H9 (cell line): ENCODE data around the gene KCTD5. TPM values are rescaled to one million over a fixed set of nuclear protein-coding genes. Genes with fewer than 3 reads are reported as not detected.

Experiments
- DNase-seq: peaks from one replicate; pipeline ENCODE4 v3.0.0-alpha.2; 2017
- H2AFZ ChIP-seq: one replicate; pipeline ENCODE4 v1.6.1; 2013; ENCODE audit warnings: mild to moderate bottlenecking, low read length, control low read depth, moderate library complexity
- H2AK5ac ChIP-seq: 2 replicates; pipeline ENCODE4 v1.6.1; 2013; ENCODE audit warnings: low read length, control low read depth, mixed read lengths; ENCODE audit not compliant: insufficient read length
- H2BK120ac ChIP-seq: one replicate; pipeline ENCODE4 v1.6.1; 2013; ENCODE audit warnings: low read depth, mild to moderate bottlenecking, low read length, control low read depth, inconsistent platforms; ENCODE audit not compliant: poor library complexity, severe bottlenecking
- H2BK12ac ChIP-seq: 2 replicates; pipeline ENCODE4 v1.6.1; 2013; ENCODE audit warnings: low read length, control low read depth, mixed read lengths, low read depth; ENCODE audit not compliant: insufficient read length
- H2BK15ac ChIP-seq: 2 replicates; pipeline ENCODE4 v1.6.1; 2013; ENCODE audit warnings: low read depth, low read length, control low read depth
- H2BK20ac ChIP-seq: one replicate; pipeline ENCODE4 v1.6.1; 2013; ENCODE audit warnings: low read depth, mild to moderate bottlenecking, low read length, control low read depth, inconsistent platforms; ENCODE audit not compliant: poor library complexity, severe bottlenecking
- H2BK5ac ChIP-seq: 2 replicates; pipeline ENCODE4 v1.6.1; 2013; ENCODE audit warnings: low read length, control low read depth, mixed read lengths; ENCODE audit not compliant: insufficient read length
- H3K14ac ChIP-seq: 2 replicates; pipeline ENCODE4 v1.6.1; 2013; ENCODE audit warnings: low read length, control low read depth; ENCODE audit not compliant: insufficient read depth
- H3K18ac ChIP-seq: 2 replicates; pipeline ENCODE4 v1.6.1; 2013; ENCODE audit warnings: low read depth, mild to moderate bottlenecking, mixed read lengths, low read length, control low read depth; ENCODE audit not compliant: insufficient read length
- H3K23ac ChIP-seq: 2 replicates; pipeline ENCODE4 v1.6.1; 2013; ENCODE audit warnings: low read length, control low read depth, mixed read lengths, low read depth; ENCODE audit not compliant: insufficient read length
- H3K23me2 ChIP-seq: 2 replicates; pipeline ENCODE4 v1.6.1; 2013; ENCODE audit warnings: low read depth, mild to moderate bottlenecking, mixed read lengths, low read length, control low read depth; ENCODE audit not compliant: insufficient read length, poor library complexity, severe bottlenecking
- H3K27ac ChIP-seq: 2 replicates; pipeline ENCODE4 v1.5.1; 2013; ENCODE audit warnings: low read length, control low read depth, mixed read lengths, low read depth; ENCODE audit not compliant: insufficient read length
- H3K27me3 ChIP-seq: 2 replicates; pipeline ENCODE4 v1.6.1; 2013; ENCODE audit warnings: low read length, control low read depth, inconsistent platforms; ENCODE audit not compliant: insufficient read depth
- H3K4ac ChIP-seq: 2 replicates; pipeline ENCODE4 v1.6.1; 2013; ENCODE audit warnings: low read depth, mild to moderate bottlenecking, control low read depth, inconsistent platforms, low read length, moderate library complexity
- H3K4me1 ChIP-seq: 2 replicates; pipeline ENCODE4 v1.6.1; 2013; ENCODE audit warnings: low read length, control low read depth, inconsistent platforms; ENCODE audit not compliant: insufficient read depth
- H3K4me2 ChIP-seq: 2 replicates; pipeline ENCODE4 v1.6.1; 2013; ENCODE audit warnings: low read length, control low read depth, mixed read lengths; ENCODE audit not compliant: insufficient read length, insufficient read depth
- H3K56ac ChIP-seq: 2 replicates; pipeline ENCODE4 v1.6.1; 2013; ENCODE audit warnings: low read depth, mild to moderate bottlenecking, mixed read lengths, low read length, control low read depth; ENCODE audit not compliant: insufficient read length
- H3K79me1 ChIP-seq: 2 replicates; pipeline ENCODE4 v1.6.1; 2013; ENCODE audit warnings: low read depth, mild to moderate bottlenecking, moderate library complexity, low read length, control low read depth, inconsistent platforms; ENCODE audit not compliant: insufficient read depth, poor library complexity, severe bottlenecking
- H3K79me2 ChIP-seq: 2 replicates; pipeline ENCODE4 v1.6.1; 2013; ENCODE audit warnings: low read length, control low read depth, inconsistent platforms; ENCODE audit not compliant: insufficient read depth
- H3K9ac ChIP-seq: 2 replicates; pipeline ENCODE4 v1.6.1; 2013; ENCODE audit warnings: low read length, control low read depth, mixed read lengths; ENCODE audit not compliant: insufficient read length; ENCODE audit errors: extremely low read depth
- H3K9me3 ChIP-seq: one replicate; pipeline ENCODE4 v1.6.1; 2013; ENCODE audit warnings: low read depth, low read length, inconsistent platforms; ENCODE audit not compliant: control insufficient read depth
- H3T11ph ChIP-seq: one replicate; pipeline ENCODE4 v1.6.1; 2013; ENCODE audit warnings: mild to moderate bottlenecking, low read length, control low read depth, inconsistent platforms
- H4K20me1 ChIP-seq: one replicate; pipeline ENCODE4 v1.6.1; 2013; ENCODE audit not compliant: control insufficient read depth, insufficient read length, insufficient read depth
- H4K5ac ChIP-seq: 2 replicates; pipeline ENCODE4 v1.6.1; 2013; ENCODE audit warnings: low read depth, mild to moderate bottlenecking, mixed read lengths, low read length, control low read depth; ENCODE audit not compliant: insufficient read length
- H4K8ac ChIP-seq: replicated peaks from 2 replicates; pipeline ENCODE4 v1.6.1; 2013; ENCODE audit warnings: low read length, control low read depth, mixed read lengths, low read depth; ENCODE audit not compliant: insufficient read length
- H4K91ac ChIP-seq: 2 replicates; pipeline ENCODE4 v1.6.1; 2013; ENCODE audit warnings: low read depth, mild to moderate bottlenecking, moderate library complexity, mixed read lengths, low read length, control low read depth; ENCODE audit not compliant: insufficient read length
- H3K27ac Mint-ChIP-seq, 3 experiments: 2 replicates in 2 of 3; 3 replicates in 1 of 3; pipeline ENCODE4 v1.8.0; 2020 to 2021; ENCODE audit warnings: mixed read lengths in 3 of 3, mild to moderate bottlenecking in 1 of 3, moderate library complexity in 1 of 3
- H3K27me3 Mint-ChIP-seq: 2 replicates; pipeline ENCODE4 v1.8.0; 2021; ENCODE audit warnings: low read depth, mild to moderate bottlenecking, moderate library complexity, mixed read lengths
- H3K36me3 Mint-ChIP-seq, 3 experiments: 2 replicates in 2 of 3; 3 replicates in 1 of 3; pipeline ENCODE4 v1.8.0; 2020 to 2021; ENCODE audit warnings: low read depth in 3 of 3, mixed read lengths in 3 of 3; ENCODE audit not compliant: insufficient read depth in 1 of 3
- H3K4me1 Mint-ChIP-seq, 2 experiments: 2 replicates each; pipeline ENCODE4 v1.8.0; 2020; ENCODE audit warnings: mixed read lengths in 2 of 2
- H3K4me3 Mint-ChIP-seq, 2 experiments: 2 replicates in 1 of 2; 3 replicates in 1 of 2; pipeline ENCODE4 v1.8.0; 2020 to 2021; ENCODE audit warnings: mild to moderate bottlenecking in 2 of 2, mixed read lengths in 2 of 2, moderate library complexity in 1 of 2
- H3K9me3 Mint-ChIP-seq, 2 experiments: 2 replicates in 1 of 2; 3 replicates in 1 of 2; pipeline ENCODE4 v1.8.0; 2020; ENCODE audit warnings: mild to moderate bottlenecking in 2 of 2, mixed read lengths in 2 of 2, moderate library complexity in 1 of 2
- WGBS: extraction: QIAGEN DNeasy Blood & Tissue Kit; methylation state at CpG from one replicate; pipeline ENCODE4 v1.1.7; 2013; ENCODE audit warnings: missing lambda C conversion rate, low lambda C conversion rate, mixed read lengths; ENCODE audit not compliant: insufficient read length; ENCODE audit errors: extremely low coverage; 5-methylcytosine and 5-hydroxymethylcytosine counted together
- long read RNA-seq: library from polyadenylated mRNA; unstranded; transcript quantifications from one replicate; pipeline ENCODE4 v2.0.0, GENCODE V29; 2020
- total RNA-seq: library from RNA; stranded (reverse); gene quantifications from 2 replicates; pipeline ENCODE4 v1.2.1, GENCODE V29; 2021
- TF ChIP-seq, protein P1 (sequence below): fragments of 200-600 bp; sonication (generic); conservative IDR thresholded peaks from 3 replicates; pipeline ENCODE4 v1.8.0; 2021; ENCODE audit warnings: antibody characterized with exemption, mild to moderate bottlenecking

The KCTD5 gene, protein sequence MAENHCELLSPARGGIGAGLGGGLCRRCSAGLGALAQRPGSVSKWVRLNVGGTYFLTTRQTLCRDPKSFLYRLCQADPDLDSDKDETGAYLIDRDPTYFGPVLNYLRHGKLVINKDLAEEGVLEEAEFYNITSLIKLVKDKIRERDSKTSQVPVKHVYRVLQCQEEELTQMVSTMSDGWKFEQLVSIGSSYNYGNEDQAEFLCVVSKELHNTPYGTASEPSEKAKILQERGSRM
- total RNA-seq, result 38.8 and 39.9 TPM in 2 replicates
- long read RNA-seq, transcript KCTD5-201 (6 exons, 2,482 nt), result major isoform, 56 of 69 reads
- long read RNA-seq, partial matches to known transcripts, result 11 of 69 reads
- long read RNA-seq, other reads (novel, unspliced or antisense), result 2 of 69 reads

DNA sequence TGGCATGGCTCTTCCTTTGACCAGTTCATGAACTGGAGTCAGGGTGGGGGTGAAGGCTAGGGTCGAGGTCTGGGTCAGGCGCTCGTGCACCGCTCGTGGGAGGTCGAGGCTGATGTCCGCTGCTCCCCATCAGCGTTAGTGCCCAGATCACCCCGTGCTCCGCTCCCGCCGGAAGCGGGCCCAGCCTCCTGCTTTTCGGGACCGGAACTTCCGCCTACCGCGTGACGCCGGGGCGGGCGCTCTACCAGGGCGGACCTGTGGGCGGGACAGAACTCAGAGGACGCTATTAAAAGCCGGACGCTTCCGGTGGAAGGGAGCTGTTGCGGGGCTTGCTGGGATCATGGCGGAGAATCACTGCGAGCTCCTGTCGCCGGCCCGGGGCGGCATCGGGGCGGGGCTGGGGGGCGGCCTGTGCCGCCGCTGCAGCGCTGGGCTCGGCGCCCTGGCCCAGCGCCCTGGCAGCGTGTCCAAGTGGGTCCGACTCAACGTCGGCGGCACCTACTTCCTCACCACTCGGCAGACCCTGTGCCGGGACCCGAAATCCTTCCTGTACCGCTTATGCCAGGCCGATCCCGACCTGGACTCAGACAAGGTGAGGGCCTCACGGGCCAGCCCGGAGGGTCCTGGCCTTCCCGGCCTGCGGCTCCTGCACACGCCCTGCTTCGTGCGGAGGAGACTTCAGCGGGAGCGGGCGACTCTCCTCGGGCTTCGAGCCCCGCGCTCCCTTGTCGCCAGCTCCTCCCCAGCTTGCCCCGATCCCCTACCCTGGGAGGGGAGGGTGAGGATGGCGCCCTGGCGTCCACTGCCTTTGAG is at the start of gene KCTD5:
Gene KCTD5 (plus strand): TSS at position 315 of the 813 bp plus-strand sequence. CDS start 26 bp downstream, at position 341.
- Histone ChIP-seq H4K20me1 (no peaks in the 10 kb centered on the region), H3K79me1 (no peaks in the 10 kb centered on the region), H3K18ac (no peak within 1 kb of the TSS), H2BK15ac (no peak within 1 kb of the TSS), H3K23me2 (peaks cover 6% of the 10 kb centered on the region), H3K14ac (peak within 1 kb of the TSS; percentile 74), H3K27me3 (no peaks in the 10 kb centered on the region), H3K9ac (peak within 1 kb of the TSS; percentile 95), H3K9me3 (no peaks in the 10 kb centered on the region), H3K4me1 (no peaks in the 10 kb centered on the region), H3T11ph (no peak within 1 kb of the TSS), H2BK120ac (no peak within 1 kb of the TSS), H3K79me2 (peaks cover 4% of the 10 kb centered on the region; the same call in 1 of the 2 replicates), H4K5ac (no peak within 1 kb of the TSS), H3K56ac (no peak within 1 kb of the TSS), H3K27ac (no peak within 1 kb of the TSS), H2AK5ac (no peak within 1 kb of the TSS), H2BK5ac (no peak within 1 kb of the TSS), H4K91ac (no peak within 1 kb of the TSS), H3K4ac (no peak within 1 kb of the TSS), H2BK12ac (no peak within 1 kb of the TSS), H2BK20ac (no peak within 1 kb of the TSS), H3K4me2 (peak within 1 kb of the TSS; percentile 65), H3K23ac (no peak within 1 kb of the TSS), H2AFZ (no peak within 1 kb of the TSS), H4K8ac (no peak within 1 kb of the TSS)
- TF ChIP-seq, protein P1, sequence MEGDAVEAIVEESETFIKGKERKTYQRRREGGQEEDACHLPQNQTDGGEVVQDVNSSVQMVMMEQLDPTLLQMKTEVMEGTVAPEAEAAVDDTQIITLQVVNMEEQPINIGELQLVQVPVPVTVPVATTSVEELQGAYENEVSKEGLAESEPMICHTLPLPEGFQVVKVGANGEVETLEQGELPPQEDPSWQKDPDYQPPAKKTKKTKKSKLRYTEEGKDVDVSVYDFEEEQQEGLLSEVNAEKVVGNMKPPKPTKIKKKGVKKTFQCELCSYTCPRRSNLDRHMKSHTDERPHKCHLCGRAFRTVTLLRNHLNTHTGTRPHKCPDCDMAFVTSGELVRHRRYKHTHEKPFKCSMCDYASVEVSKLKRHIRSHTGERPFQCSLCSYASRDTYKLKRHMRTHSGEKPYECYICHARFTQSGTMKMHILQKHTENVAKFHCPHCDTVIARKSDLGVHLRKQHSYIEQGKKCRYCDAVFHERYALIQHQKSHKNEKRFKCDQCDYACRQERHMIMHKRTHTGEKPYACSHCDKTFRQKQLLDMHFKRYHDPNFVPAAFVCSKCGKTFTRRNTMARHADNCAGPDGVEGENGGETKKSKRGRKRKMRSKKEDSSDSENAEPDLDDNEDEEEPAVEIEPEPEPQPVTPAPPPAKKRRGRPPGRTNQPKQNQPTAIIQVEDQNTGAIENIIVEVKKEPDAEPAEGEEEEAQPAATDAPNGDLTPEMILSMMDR, result no peak
- no CpG with 5 or more reads among the region's 73 CpGs for WGBS
- peak within 1 kb of the TSS; percentile 95 to 99 for H3K4me3 Mint-ChIP-seq
- DNase-seq, result peak; percentile 95
- peaks cover 2 to 6% of the 10 kb centered on the region in 2 experiments; a peak in 3 of 4 replicates for H3K4me1 Mint-ChIP-seq
- H3K27ac Mint-ChIP-seq, result peak within 1 kb of the TSS; percentile 95 to 97 (median 97)
- H3K27me3 Mint-ChIP-seq, result no peaks in the 10 kb centered on the region; the same call in 1 of the 2 replicates
- H3K36me3 Mint-ChIP-seq, result peaks cover 0 to 11% (median 10%) of the 10 kb centered on the region in 3 experiments; a peak in 4 of 7 replicates
- peaks cover 0 to 3% of the 10 kb centered on the region in 2 experiments; a peak in 3 of 5 replicates for H3K9me3 Mint-ChIP-seq
